ENCODE data around the gene COL6A2. TPM values are rescaled to one million over a fixed set of nuclear protein-coding genes. Genes with fewer than 3 reads are reported as not detected.

The COL6A2 gene
- total RNA-seq, 1 donor, result 487 TPM

GRCh38 chr21:46061518-46061917 lies 36.4 kb upstream of the COL6A2 start:
- no peak for TF ChIP-seq CTCF (IDR thresholded peaks at IDR 0.05; ENCODE audit: insufficient read depth, low read depth, low read length)
- H3K4me3 ChIP-seq (ENCODE audit: low read depth, low read length), result no peak overlapping the region
- no peak for DNase-seq (ENCODE audit: low read depth)

- no peak for DNase-seq (ENCODE audit: low read depth)
- no peak overlapping the region for H3K4me3 ChIP-seq (ENCODE audit: low read depth, low read length)
- TF ChIP-seq CTCF (IDR thresholded peaks at IDR 0.05; ENCODE audit: insufficient read depth, low read depth, low read length), result no peak
Measured at GRCh38 chr21:46061950-46062349, 36.0 kb upstream of the COL6A2 start.

GRCh38 chr21:46062471-46063211 lies 35.3 kb upstream of the COL6A2 start:
- DNase-seq (ENCODE audit: low read depth), result no peak

DNA sequence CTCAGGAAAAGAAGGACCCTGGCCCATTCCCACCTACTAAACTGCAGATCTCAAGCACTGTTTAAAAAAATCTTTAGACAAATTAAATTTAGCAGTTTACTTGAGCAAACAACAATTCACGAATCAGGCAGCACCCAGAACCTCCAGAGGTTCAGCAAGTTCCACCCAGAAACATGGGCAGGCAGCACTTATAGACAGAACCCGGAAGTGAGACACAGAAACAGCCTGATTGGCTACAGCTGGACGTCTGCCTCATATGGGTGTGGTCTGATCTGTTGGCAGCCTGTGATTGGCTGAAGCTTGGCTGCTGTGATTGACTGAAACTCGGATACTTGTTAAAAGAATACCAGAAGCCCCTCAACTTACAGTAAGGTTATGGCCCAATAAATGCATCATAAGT lies 34.7 kb upstream of the COL6A2 start:
- DNase-seq (ENCODE audit: low read depth), result no peak
- TF ChIP-seq CTCF (IDR thresholded peaks at IDR 0.05; ENCODE audit: insufficient read depth, low read depth, low read length), result no peak
- no peak overlapping the region for H3K4me3 ChIP-seq (ENCODE audit: low read depth, low read length)

More at GRCh38 chr21:46062471-46063211, 35.3 kb upstream of the COL6A2 start:
- no peak for TF ChIP-seq CTCF (IDR thresholded peaks at IDR 0.05; ENCODE audit: insufficient read depth, low read depth, low read length)
- no peak overlapping the region for H3K4me3 ChIP-seq (ENCODE audit: low read depth, low read length)

- no peak for DNase-seq (ENCODE audit: low read depth)
- H3K4me3 ChIP-seq (ENCODE audit: low read depth, low read length), result no peak overlapping the region
- TF ChIP-seq CTCF (IDR thresholded peaks at IDR 0.05; ENCODE audit: insufficient read depth, low read depth, low read length), result no peak
Measured at GRCh38 chr21:46063734-46064680, 33.9 kb upstream of the COL6A2 start.

DNA sequence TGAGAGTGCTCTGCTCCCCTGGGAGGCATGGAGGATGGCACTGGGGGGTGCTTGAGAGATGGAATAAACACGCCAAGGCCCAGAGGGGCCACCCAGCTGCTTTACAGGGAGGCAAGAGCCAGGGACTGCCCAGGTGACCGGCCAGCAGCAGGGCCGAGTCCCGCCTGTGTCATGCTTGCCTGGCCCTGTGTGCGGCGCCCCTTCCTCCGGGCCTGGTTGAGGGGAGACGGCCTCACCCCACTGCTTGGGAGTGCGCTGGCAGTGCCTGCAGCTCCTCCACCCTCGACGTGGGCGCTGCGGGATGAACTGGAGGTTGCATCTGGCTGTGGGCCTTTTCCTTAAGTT lies 33.1 kb upstream of the COL6A2 start:
- H3K4me3 ChIP-seq (ENCODE audit: low read depth, low read length), result no peak overlapping the region
- DNase-seq (ENCODE audit: low read depth), result no peak
- no peak for TF ChIP-seq CTCF (IDR thresholded peaks at IDR 0.05; ENCODE audit: insufficient read depth, low read depth, low read length)
